Mesendoderm (in vitro differentiated cells): ENCODE data around the gene BRD9.
"Not testable (repeated sequence)": the region's sequence is repeated elsewhere in the genome, so short reads cannot be mapped to it uniquely, and the experiment has no call there.

Experiments
- DNase-seq: peaks from one replicate; pipeline ENCODE4 v3.0.0; 2013
- H2AK5ac ChIP-seq: 2 replicates; pipeline ENCODE4 v1.6.1; 2013; ENCODE audit warnings: low read length, inconsistent platforms
- H2BK120ac ChIP-seq: 2 replicates; pipeline ENCODE4 v1.6.1; 2013; ENCODE audit warnings: low read depth, mild to moderate bottlenecking, low read length, moderate library complexity, mixed read lengths
- H2BK15ac ChIP-seq: replicated peaks from 2 replicates; pipeline ENCODE4 v1.6.1; 2013; ENCODE audit warnings: low read depth, mild to moderate bottlenecking, moderate library complexity
- H2BK5ac ChIP-seq: 2 replicates; pipeline ENCODE4 v1.6.1; 2013; ENCODE audit warnings: low read length, inconsistent platforms
- H3K18ac ChIP-seq: 2 replicates; pipeline ENCODE4 v1.6.1; 2013; ENCODE audit warnings: mild to moderate bottlenecking, low read length, mixed read lengths
- H3K23ac ChIP-seq: one replicate; pipeline ENCODE4 v1.6.1; 2013; ENCODE audit warnings: low read length
- H3K27ac ChIP-seq: 2 replicates; pipeline ENCODE4 v1.5.1; 2013; ENCODE audit warnings: low read depth, mild to moderate bottlenecking, inconsistent platforms, low read length, moderate library complexity
- H3K27me3 ChIP-seq: 2 replicates; pipeline ENCODE4 v1.6.1; 2013; ENCODE audit warnings: low read length, control low read depth, mild to moderate bottlenecking, inconsistent platforms; ENCODE audit not compliant: insufficient read depth, poor library complexity
- H3K36me3 ChIP-seq: 2 replicates; pipeline ENCODE4 v1.6.1; 2013; ENCODE audit warnings: low read length, inconsistent platforms; ENCODE audit not compliant: control insufficient read depth, insufficient read depth
- H3K4ac ChIP-seq: one replicate; pipeline ENCODE4 v1.6.1; 2013; ENCODE audit warnings: low read depth, mild to moderate bottlenecking, low read length, moderate library complexity
- H3K4me1 ChIP-seq: 2 replicates; pipeline ENCODE4 v1.6.1; 2013; ENCODE audit warnings: low read depth, low read length, inconsistent platforms; ENCODE audit not compliant: control insufficient read depth
- H3K4me2 ChIP-seq: 2 replicates; pipeline ENCODE4 v1.6.1; 2013; ENCODE audit warnings: low read length
- H3K4me3 ChIP-seq: 2 replicates; pipeline ENCODE4 v1.5.1; 2013; ENCODE audit warnings: mild to moderate bottlenecking, low read length
- H3K56ac ChIP-seq: one replicate; pipeline ENCODE4 v1.6.1; 2013; ENCODE audit warnings: low read length
- H3K79me1 ChIP-seq: 2 replicates; pipeline ENCODE4 v1.6.1; 2013; ENCODE audit warnings: low read length, inconsistent platforms
- H3K79me2 ChIP-seq: 2 replicates; pipeline ENCODE4 v1.6.1; 2013; ENCODE audit warnings: mild to moderate bottlenecking, low read length; ENCODE audit not compliant: control insufficient read depth, insufficient read depth
- H3K9ac ChIP-seq: 2 replicates; pipeline ENCODE4 v1.6.1; 2013; ENCODE audit warnings: low read length, inconsistent platforms
- H4K5ac ChIP-seq: one replicate; pipeline ENCODE4 v1.6.1; 2013; ENCODE audit warnings: low read length
- H4K8ac ChIP-seq: one replicate; pipeline ENCODE4 v1.6.1; 2013; ENCODE audit warnings: low read depth, mild to moderate bottlenecking, control low read depth, low read length, moderate library complexity
- WGBS: extraction: QIAGEN DNeasy Blood & Tissue Kit; methylation state at CpG from one replicate; pipeline ENCODE4 v1.1.7; 2013; ENCODE audit warnings: low lambda C conversion rate, missing lambda C conversion rate; ENCODE audit not compliant: insufficient coverage; ENCODE audit errors: extremely low coverage; 5-methylcytosine and 5-hydroxymethylcytosine counted together

Gene BRD9

GRCh38 chr5:840974-841435 lies 51.6 kb downstream of the BRD9 start:
- not testable (repeated sequence) for H3K56ac ChIP-seq, H4K5ac ChIP-seq, DNase-seq, H2AK5ac ChIP-seq, H3K36me3 ChIP-seq, H3K9ac ChIP-seq, H3K18ac ChIP-seq, H4K8ac ChIP-seq, H2BK15ac ChIP-seq, H3K4me2 ChIP-seq, H3K4me3 ChIP-seq, H2BK5ac ChIP-seq, H3K4me1 ChIP-seq, H3K27me3 ChIP-seq, H3K4ac ChIP-seq, H3K23ac ChIP-seq, H3K79me1 ChIP-seq, H2BK120ac ChIP-seq, H3K79me2 ChIP-seq, H3K27ac ChIP-seq
- no CpG with 5 or more reads among the region's 10 CpGs for WGBS

- H3K4me1 ChIP-seq, H3K79me1 ChIP-seq, H2AK5ac ChIP-seq, H4K5ac ChIP-seq, H3K18ac ChIP-seq, H2BK5ac ChIP-seq, H3K36me3 ChIP-seq, H3K23ac ChIP-seq, H2BK120ac ChIP-seq, H4K8ac ChIP-seq, H3K56ac ChIP-seq, H3K4me2 ChIP-seq, H3K79me2 ChIP-seq, DNase-seq, H3K4ac ChIP-seq, H3K9ac ChIP-seq, H3K27me3 ChIP-seq, H3K27ac ChIP-seq, H2BK15ac ChIP-seq, H3K4me3 ChIP-seq: not testable (repeated sequence)
- whole genome bisulfite sequencing, result no CpG with 5 or more reads among the region's 21 CpGs
Observed at GRCh38 chr5:840118-840973, 52.3 kb downstream of the BRD9 start.

GRCh38 chr5:838431-838851 lies 54.2 kb downstream of the BRD9 start:
- not testable (repeated sequence) for H3K79me1 ChIP-seq, H2AK5ac ChIP-seq, H3K79me2 ChIP-seq, H3K36me3 ChIP-seq, H3K4ac ChIP-seq, H3K27me3 ChIP-seq, H3K56ac ChIP-seq, H3K27ac ChIP-seq, H3K4me3 ChIP-seq, H3K4me1 ChIP-seq, H3K18ac ChIP-seq, H2BK5ac ChIP-seq, H4K8ac ChIP-seq, H4K5ac ChIP-seq, H3K4me2 ChIP-seq, H2BK15ac ChIP-seq, H3K9ac ChIP-seq, H2BK120ac ChIP-seq, H3K23ac ChIP-seq
- WGBS, result no CpG with 5 or more reads among the region's 10 CpGs
- DNase-seq, result peak; percentile 25

- H2BK15ac ChIP-seq, DNase-seq, H4K8ac ChIP-seq, H4K5ac ChIP-seq, H3K18ac ChIP-seq, H2BK120ac ChIP-seq, H3K56ac ChIP-seq, H3K36me3 ChIP-seq, H3K4me1 ChIP-seq, H3K9ac ChIP-seq, H3K79me1 ChIP-seq, H3K4ac ChIP-seq, H3K4me2 ChIP-seq, H3K4me3 ChIP-seq, H3K27ac ChIP-seq, H3K79me2 ChIP-seq, H2BK5ac ChIP-seq, H3K23ac ChIP-seq, H3K27me3 ChIP-seq, H2AK5ac ChIP-seq: not testable (repeated sequence)
- WGBS, result no CpG with 5 or more reads among the region's 14 CpGs
Observed at GRCh38 chr5:837621-838121, 54.9 kb downstream of the BRD9 start.

- not testable (repeated sequence) for H4K5ac ChIP-seq, H3K4me1 ChIP-seq, H3K27ac ChIP-seq, H4K8ac ChIP-seq, H3K23ac ChIP-seq, DNase-seq, H3K56ac ChIP-seq, H3K79me2 ChIP-seq, H2BK120ac ChIP-seq, H2AK5ac ChIP-seq, H2BK5ac ChIP-seq, H3K79me1 ChIP-seq, H3K9ac ChIP-seq, H2BK15ac ChIP-seq, H3K36me3 ChIP-seq, H3K27me3 ChIP-seq, H3K4me2 ChIP-seq, H3K4me3 ChIP-seq, H3K18ac ChIP-seq, H3K4ac ChIP-seq
- no CpG with 5 or more reads among the region's 7 CpGs for WGBS
Observed at GRCh38 chr5:835933-836612, 56.5 kb downstream of the BRD9 start.
